DOHH2 (cell line): ENCODE data around the gene CAMTA1.

Experiments used
- H3F3A ChIP-seq: fragments of 200-600 bp; sonication (generic), shearing (Covaris generic); 2 replicates; pipeline ENCODE4 v1.6.0; 2016; ENCODE audit warnings: antibody characterized with exemption, mild to moderate bottlenecking; ENCODE audit not compliant: control insufficient read depth, insufficient read depth
- H3K27ac ChIP-seq: fragments of 200-600 bp; sonication (generic); 2 replicates; pipeline ENCODE4 v1.5.1; 2014; ENCODE audit warnings: low read depth, mild to moderate bottlenecking, low read length, moderate library complexity
- H3K27me3 ChIP-seq: fragments of 200-600 bp; sonication (generic); 2 replicates; pipeline ENCODE4 v1.6.1; 2014; ENCODE audit warnings: mild to moderate bottlenecking, low read length, mixed read lengths; ENCODE audit not compliant: control insufficient read depth
- H3K36me3 ChIP-seq: fragments of 200-600 bp; sonication (generic); 2 replicates; pipeline ENCODE4 v1.6.1; 2014; ENCODE audit warnings: mild to moderate bottlenecking, low read length, moderate library complexity, mixed read lengths; ENCODE audit not compliant: control insufficient read depth
- H3K4me1 ChIP-seq: fragments of 200-600 bp; sonication (generic); 2 replicates; pipeline ENCODE4 v1.6.1; 2014; ENCODE audit warnings: mild to moderate bottlenecking, low read length, mixed read lengths; ENCODE audit not compliant: control insufficient read depth
- H3K4me2 ChIP-seq: fragments of 200-600 bp; sonication (generic); 2 replicates; pipeline ENCODE4 v1.6.0; 2014; ENCODE audit warnings: mild to moderate bottlenecking, low read length, moderate library complexity
- H3K4me3 ChIP-seq: fragments of 200-600 bp; sonication (generic); 2 replicates; pipeline ENCODE4 v1.5.1; 2014; ENCODE audit warnings: mild to moderate bottlenecking, low read length, mixed read lengths
- H3K79me2 ChIP-seq: fragments of 200-600 bp; sonication (generic); 2 replicates; pipeline ENCODE4 v1.6.1; 2014; ENCODE audit warnings: mild to moderate bottlenecking, low read length, mixed read lengths; ENCODE audit not compliant: control insufficient read depth
- H3K9me2 ChIP-seq: fragments of 200-600 bp; sonication (generic); replicated peaks from 2 replicates; pipeline ENCODE4 v1.6.1; 2014; ENCODE audit warnings: mild to moderate bottlenecking, low read length, mixed read lengths; ENCODE audit not compliant: control insufficient read depth
- H3K9me3 ChIP-seq: fragments of 200-600 bp; sonication (generic); 2 replicates; pipeline ENCODE4 v1.6.1; 2014; ENCODE audit warnings: antibody characterized with exemption, low read length, mixed read lengths; ENCODE audit not compliant: control insufficient read depth, insufficient read depth
- H4K20me1 ChIP-seq: fragments of 200-600 bp; sonication (generic); 2 replicates; pipeline ENCODE4 v1.6.0; 2014; ENCODE audit warnings: low read depth, mild to moderate bottlenecking, antibody characterized with exemption, low read length, moderate library complexity; ENCODE audit not compliant: control insufficient read depth, insufficient read depth
- CTCF ChIP-seq: fragments of 200-600 bp; sonication (generic); IDR thresholded peaks from one replicate; pipeline ENCODE4 v1.5.1; 2014; ENCODE audit warnings: antibody characterized with exemption, mild to moderate bottlenecking, low read depth, low read length; ENCODE audit not compliant: poor library complexity, severe bottlenecking
- EZH2phosphoT487 ChIP-seq: fragments of 200-600 bp; sonication (generic); IDR thresholded peaks from 2 replicates; pipeline ENCODE4 v1.6.1; 2017; ENCODE audit warnings: borderline replicate concordance, mild to moderate bottlenecking, antibody characterized with exemption, low read length, moderate library complexity, mixed read lengths

Gene CAMTA1

GRCh38 chr1:7224081-7224534 is 438.9 kb downstream of the CAMTA1 start:
- Histone ChIP-seq H3K9me3 (no peaks in the 10 kb centered on the region), H3K36me3 (no peaks in the 10 kb centered on the region), H3K9me2 (no peaks in the 10 kb centered on the region), H3K4me2 (no peak overlapping the region), H3K79me2 (no peaks in the 10 kb centered on the region), H3K4me3 (no peak overlapping the region), H4K20me1 (no peaks in the 10 kb centered on the region), H3K4me1 (no peaks in the 10 kb centered on the region), H3F3A (no peaks in the 10 kb centered on the region), H3K27ac (no peak overlapping the region), H3K27me3 (no peaks in the 10 kb centered on the region)
- no peak for TF ChIP-seq EZH2phosphoT487
- no peak for TF ChIP-seq CTCF

- Histone ChIP-seq H3K27me3 (no peaks in the 10 kb centered on the region), H3K4me3 (no peak overlapping the region), H4K20me1 (no peaks in the 10 kb centered on the region), H3K4me2 (no peak overlapping the region), H3K9me3 (no peaks in the 10 kb centered on the region), H3K36me3 (no peaks in the 10 kb centered on the region), H3K9me2 (no peaks in the 10 kb centered on the region), H3K79me2 (no peaks in the 10 kb centered on the region), H3F3A (no peaks in the 10 kb centered on the region), H3K4me1 (no peaks in the 10 kb centered on the region), H3K27ac (no peak overlapping the region)
- no peak for TF ChIP-seq CTCF
- TF ChIP-seq EZH2phosphoT487 = no peak
These were observed 439.4 kb downstream of the CAMTA1 start for GRCh38 chr1:7224644-7225043.

- H3K4me2 ChIP-seq = no peak overlapping the region
- no peaks in the 10 kb centered on the region for H3K36me3 ChIP-seq
- no peaks in the 10 kb centered on the region for H3F3A ChIP-seq
- H3K27me3 ChIP-seq = no peaks in the 10 kb centered on the region
- no peaks in the 10 kb centered on the region for H3K79me2 ChIP-seq
- H3K9me3 ChIP-seq = no peaks in the 10 kb centered on the region
- no peaks in the 10 kb centered on the region for H3K9me2 ChIP-seq
- H4K20me1 ChIP-seq = no peaks in the 10 kb centered on the region
- TF ChIP-seq EZH2phosphoT487 = no peak
- TF ChIP-seq CTCF = no peak
- no peaks in the 10 kb centered on the region for H3K4me1 ChIP-seq
- no peak overlapping the region for H3K4me3 ChIP-seq
- H3K27ac ChIP-seq = no peak overlapping the region
These were observed 440.7 kb downstream of the CAMTA1 start for GRCh38 chr1:7225711-7226505.
